AG09309 (cell line): ENCODE measurements around the gene CRTC3.
A peak's percentile ranks its signal among the peaks of the same experiment; 100 is the strongest.

ENCODE experiments used
- DNase-seq: peaks from one replicate; pipeline ENCODE4 v3.0.0-alpha.2; 2010; ENCODE audit warnings: low read depth
- H3K4me3 ChIP-seq: 2 replicates; pipeline ENCODE4 v1.5.1; 2011; ENCODE audit warnings: mild to moderate bottlenecking, low read depth, low read length, moderate library complexity; ENCODE audit not compliant: control insufficient read depth
- CTCF ChIP-seq: IDR thresholded peaks from 2 replicates; pipeline ENCODE4 v1.5.1; 2011; ENCODE audit warnings: mild to moderate bottlenecking, low read depth, low read length, inconsistent platforms; ENCODE audit not compliant: insufficient read depth, control insufficient read depth; ENCODE audit errors: missing control alignments

The CRTC3 gene

GRCh38 chr15:90529371-90530249 lies at the start of gene CRTC3:
TSS of gene CRTC3 (plus strand) at chr15:90529923. CDS start at chr15:90530072, 149 bp downstream.
- no peak for TF ChIP-seq CTCF
- no peak for DNase-seq
- peak within 1 kb of the TSS; percentile 76 for H3K4me3 ChIP-seq

DNA sequence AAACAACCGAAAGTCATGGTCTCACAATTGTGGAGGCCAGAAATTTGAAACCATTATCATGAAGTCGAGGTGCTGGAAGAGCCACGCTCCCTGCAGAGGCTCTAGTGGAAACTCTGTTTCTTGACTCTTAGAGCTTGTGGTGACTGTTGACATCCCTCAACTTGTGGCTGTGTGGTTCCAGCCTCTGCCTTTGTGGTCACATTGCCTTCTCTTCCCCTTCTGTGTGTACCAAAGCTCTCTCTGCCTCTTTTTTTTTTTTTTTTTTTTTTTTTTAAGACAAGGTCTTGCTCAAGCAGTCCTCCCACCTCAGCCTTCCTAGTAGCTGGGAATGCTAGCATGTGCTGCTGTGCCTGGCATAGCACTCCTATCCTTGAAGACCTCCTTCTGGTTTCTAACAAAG lies 48.7 kb upstream of the CRTC3 start:
- no peak overlapping the region for H3K4me3 ChIP-seq
- no peak for DNase-seq
- TF ChIP-seq CTCF, result no peak

DNA sequence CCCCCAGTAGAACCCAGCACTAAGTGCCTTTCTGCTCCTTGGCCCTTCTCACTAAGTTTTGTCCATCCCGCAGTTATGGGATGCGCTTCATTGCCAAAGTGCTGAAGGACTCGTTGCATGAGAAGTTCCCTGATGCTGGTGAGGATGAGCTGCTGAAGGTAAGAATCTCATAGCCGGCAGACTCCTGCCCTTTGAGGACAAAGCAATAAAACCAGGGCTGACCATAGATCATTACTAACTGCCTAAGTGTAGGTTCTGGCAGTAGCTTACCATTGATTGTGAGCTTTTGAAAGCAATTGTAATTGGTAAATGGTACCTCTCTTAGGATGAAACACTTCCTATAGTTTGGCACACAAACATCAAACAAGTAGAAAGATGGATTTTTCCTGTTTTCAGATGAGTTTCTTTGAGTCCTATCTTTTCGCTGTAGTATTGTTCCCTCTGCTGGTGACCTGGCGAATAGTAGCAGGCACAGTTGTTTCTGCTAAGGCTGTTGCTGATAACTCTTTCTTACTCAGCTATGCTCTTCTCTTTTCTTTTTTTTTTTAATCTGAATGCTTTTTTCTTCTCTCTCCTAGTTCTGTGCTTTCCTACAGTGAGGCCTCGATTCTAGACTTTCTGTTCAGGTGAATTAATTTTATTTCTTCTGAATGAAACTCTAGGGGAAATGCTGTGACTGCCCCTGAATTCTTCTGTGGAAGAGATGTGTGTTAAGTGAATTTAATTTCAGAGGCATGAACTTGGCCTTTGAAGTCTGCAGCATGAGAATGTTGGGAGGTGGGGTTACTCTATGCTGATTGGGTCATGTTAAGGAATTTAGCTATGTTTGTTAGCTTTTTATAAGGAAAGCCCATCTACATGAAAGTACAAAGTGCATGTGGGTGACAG lies 47.4 kb upstream of the CRTC3 start:
- peak; percentile 78 for TF ChIP-seq CTCF
- H3K4me3 ChIP-seq, result no peak overlapping the region
- DNase-seq, result peak; percentile 40

GRCh38 chr15:90483012-90483307 lies 46.8 kb upstream of the CRTC3 start:
- TF ChIP-seq CTCF, result no peak
- DNase-seq, result no peak

DNA sequence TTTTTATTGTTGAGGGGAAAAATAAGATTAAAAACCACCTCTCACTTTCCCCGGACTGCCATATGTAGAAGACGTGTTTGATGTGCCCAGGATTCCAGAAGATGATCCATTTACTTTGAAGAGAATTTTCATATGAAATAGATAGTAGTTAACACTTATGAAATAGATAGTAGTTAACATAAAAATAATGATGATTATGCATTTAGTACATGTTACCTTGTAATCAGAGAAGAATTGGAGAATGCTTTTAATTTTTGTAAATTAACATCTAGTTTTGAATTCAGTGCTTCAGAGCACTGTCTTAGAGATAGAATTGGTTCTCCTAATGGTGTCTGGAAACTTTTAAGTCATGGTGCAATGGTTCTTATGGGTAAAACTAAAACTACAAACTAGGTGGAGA lies 46.1 kb upstream of the CRTC3 start:
- no peak overlapping the region for H3K4me3 ChIP-seq
- no peak for DNase-seq
- no peak for TF ChIP-seq CTCF

More at GRCh38 chr15:90483012-90483307, 46.8 kb upstream of the CRTC3 start:
- H3K4me3 ChIP-seq, result no peak overlapping the region

GRCh38 chr15:90487186-90487585 lies 42.5 kb upstream of the CRTC3 start:
- H3K4me3 ChIP-seq, result no peak overlapping the region
- TF ChIP-seq CTCF, result no peak

More at GRCh38 chr15:90487186-90487585, 42.5 kb upstream of the CRTC3 start:
- DNase-seq, result no peak
